ENCODE data around the gene PTBP2.

DNA sequence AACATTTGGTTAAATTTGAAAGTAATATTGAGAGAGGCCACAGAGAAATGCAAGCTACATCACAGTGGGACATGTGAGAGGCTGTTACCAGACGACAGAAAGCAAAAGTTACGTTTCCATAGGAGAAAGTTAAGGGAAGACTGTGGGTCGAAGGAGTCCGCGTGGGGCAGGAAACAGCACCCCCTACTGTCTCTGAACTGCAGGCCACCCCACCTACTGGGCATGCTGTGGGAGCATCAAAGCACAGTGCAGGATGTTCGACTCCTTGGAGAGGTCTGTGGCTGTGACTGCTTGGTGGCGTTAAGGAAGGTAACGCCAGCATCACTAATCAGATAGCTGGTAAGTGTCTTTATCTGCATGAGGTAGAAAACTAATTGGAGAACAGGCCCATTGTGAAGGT is 123.9 kb downstream of the PTBP2 start:
- TF ChIP-seq POLR2AphosphoS5 (IDR thresholded peaks at IDR 0.05), result no peak
- TF ChIP-seq, protein P1, sequence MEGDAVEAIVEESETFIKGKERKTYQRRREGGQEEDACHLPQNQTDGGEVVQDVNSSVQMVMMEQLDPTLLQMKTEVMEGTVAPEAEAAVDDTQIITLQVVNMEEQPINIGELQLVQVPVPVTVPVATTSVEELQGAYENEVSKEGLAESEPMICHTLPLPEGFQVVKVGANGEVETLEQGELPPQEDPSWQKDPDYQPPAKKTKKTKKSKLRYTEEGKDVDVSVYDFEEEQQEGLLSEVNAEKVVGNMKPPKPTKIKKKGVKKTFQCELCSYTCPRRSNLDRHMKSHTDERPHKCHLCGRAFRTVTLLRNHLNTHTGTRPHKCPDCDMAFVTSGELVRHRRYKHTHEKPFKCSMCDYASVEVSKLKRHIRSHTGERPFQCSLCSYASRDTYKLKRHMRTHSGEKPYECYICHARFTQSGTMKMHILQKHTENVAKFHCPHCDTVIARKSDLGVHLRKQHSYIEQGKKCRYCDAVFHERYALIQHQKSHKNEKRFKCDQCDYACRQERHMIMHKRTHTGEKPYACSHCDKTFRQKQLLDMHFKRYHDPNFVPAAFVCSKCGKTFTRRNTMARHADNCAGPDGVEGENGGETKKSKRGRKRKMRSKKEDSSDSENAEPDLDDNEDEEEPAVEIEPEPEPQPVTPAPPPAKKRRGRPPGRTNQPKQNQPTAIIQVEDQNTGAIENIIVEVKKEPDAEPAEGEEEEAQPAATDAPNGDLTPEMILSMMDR (IDR thresholded peaks at IDR 0.05), result peak in 3 of 4 experiments; percentile 21 to 67 (median 33)
- TF ChIP-seq POLR2A (IDR thresholded peaks at IDR 0.05), result no peak
- no peak for TF ChIP-seq EP300 (IDR thresholded peaks at IDR 0.05)

Data from gastroesophageal sphincter (tissue), 3 donors.